IMR-90 (cell line): Measurements from ENCODE around the gene DZIP1L. TPM values are rescaled to one million over a fixed set of nuclear protein-coding genes. Genes with fewer than 3 reads are reported as not detected.

ENCODE experiments used
- ATAC-seq: fragments of 200-7000 bp; cut with Tn5 transposase; 2 replicates; pipeline ENCODE4 v1.9.1; 2020; ENCODE audit warnings: low read depth, mild to moderate bottlenecking, moderate library complexity
- BruUV-seq: library from RNA; stranded (reverse); fragments of 400-500 nt; replicated peaks from 2 replicates; lab custom pipeline; 2021; lab: Mats Ljungman, UMichigan
- CTCF ChIA-PET: fragments of 300-600 bp; formaldehyde crosslinking; extraction: SDS; loops from one replicate; lab custom pipeline; 2021; ENCODE audit warnings: antibody characterized with exemption; lab: Yijun Ruan, JAX
- POLR2A ChIA-PET: fragments of 300-600 bp; sonication (Branson Sonifier 250); formaldehyde crosslinking; loops from one replicate; lab custom pipeline; 2022; ENCODE audit warnings: antibody characterized with exemption; ENCODE audit not compliant: unreplicated experiment; lab: Charles Lee
- DNase-seq: peaks from one replicate; pipeline ENCODE4 v3.0.0; 2013
- H2AFZ ChIP-seq: replicated peaks from 2 replicates; pipeline ENCODE3; 2013; ENCODE audit warnings: low read length, mild to moderate bottlenecking; ENCODE audit not compliant: poor library complexity
- H2AK5ac ChIP-seq: 2 replicates; pipeline ENCODE4 v1.6.1; 2013; ENCODE audit warnings: low read depth, low read length, inconsistent platforms
- H2AK9ac ChIP-seq: replicated peaks from 2 replicates; pipeline ENCODE3; 2013; ENCODE audit warnings: mild to moderate bottlenecking, low read depth, low read length, moderate library complexity; ENCODE audit not compliant: poor library complexity
- H2BK120ac ChIP-seq: 2 replicates; pipeline ENCODE4 v1.6.1; 2013; ENCODE audit warnings: low read depth, low read length, inconsistent platforms
- H2BK15ac ChIP-seq: 3 replicates; pipeline ENCODE4 v1.6.1; 2013; ENCODE audit warnings: low read depth, low read length, inconsistent platforms
- H2BK20ac ChIP-seq: 2 replicates; pipeline ENCODE4 v1.6.1; 2013; ENCODE audit warnings: low read depth, mild to moderate bottlenecking, inconsistent platforms, low read length, moderate library complexity
- H2BK5ac ChIP-seq: 2 replicates; pipeline ENCODE4 v1.6.1; 2013; ENCODE audit warnings: mild to moderate bottlenecking, low read depth, low read length, inconsistent platforms; ENCODE audit not compliant: poor library complexity, severe bottlenecking
- H3K14ac ChIP-seq: replicated peaks from 2 replicates; pipeline ENCODE4 v1.6.1; 2013; ENCODE audit warnings: low read depth, low read length, inconsistent platforms
- H3K18ac ChIP-seq: 2 replicates; pipeline ENCODE4 v1.6.1; 2013; ENCODE audit warnings: low read depth, low read length, control low read depth
- H3K23ac ChIP-seq: 2 replicates; pipeline ENCODE4 v1.6.1; 2013; ENCODE audit warnings: low read depth, low read length, inconsistent platforms
- H3K27ac ChIP-seq: 2 replicates; pipeline ENCODE4 v1.5.1; 2013; ENCODE audit warnings: mild to moderate bottlenecking, control low read depth, low read length; ENCODE audit not compliant: insufficient read depth
- H3K27me3 ChIP-seq: 2 replicates; pipeline ENCODE4 v1.6.1; 2013; ENCODE audit warnings: low read length; ENCODE audit not compliant: control insufficient read depth, insufficient read depth
- H3K36me3 ChIP-seq: 2 replicates; pipeline ENCODE4 v1.6.1; 2013; ENCODE audit warnings: low read length, mixed read lengths; ENCODE audit not compliant: control insufficient read depth, insufficient read depth
- H3K4ac ChIP-seq: 2 replicates; pipeline ENCODE4 v1.6.1; 2013; ENCODE audit warnings: low read depth, low read length, inconsistent platforms
- H3K4me1 ChIP-seq: 2 replicates; pipeline ENCODE4 v1.6.1; 2013; ENCODE audit warnings: low read length, mixed read lengths; ENCODE audit not compliant: control insufficient read depth, insufficient read depth
- H3K4me2 ChIP-seq: 2 replicates; pipeline ENCODE4 v1.6.1; 2013; ENCODE audit warnings: low read depth, mild to moderate bottlenecking, control low read depth, low read length, moderate library complexity
- H3K4me3 ChIP-seq: 2 replicates; pipeline ENCODE4 v1.5.1; 2013; ENCODE audit warnings: low read depth, mild to moderate bottlenecking, control low read depth, low read length, moderate library complexity; ENCODE audit not compliant: insufficient read depth
- H3K56ac ChIP-seq: 2 replicates; pipeline ENCODE4 v1.6.1; 2013; ENCODE audit warnings: low read length, inconsistent platforms; ENCODE audit not compliant: insufficient read depth; ENCODE audit errors: extremely low read depth
- H3K79me1 ChIP-seq, 2 experiments: 2 replicates each; pipeline ENCODE4 v1.6.1; 2013; ENCODE audit warnings: low read length in 2 of 2, inconsistent platforms in 1 of 2, low read depth in 1 of 2
- H3K9ac ChIP-seq: 2 replicates; pipeline ENCODE4 v1.6.1; 2013; ENCODE audit warnings: low read depth, low read length, control low read depth
- H3K9me1 ChIP-seq: 2 replicates; pipeline ENCODE4 v1.6.1; 2013; ENCODE audit warnings: low read length, inconsistent platforms; ENCODE audit not compliant: insufficient read depth
- H3K9me3 ChIP-seq: 2 replicates; pipeline ENCODE4 v1.6.1; 2013; ENCODE audit warnings: low read length; ENCODE audit not compliant: control insufficient read depth, insufficient read depth
- H4K20me1 ChIP-seq: 2 replicates; pipeline ENCODE4 v1.6.1; 2013; ENCODE audit warnings: low read length, inconsistent platforms; ENCODE audit not compliant: insufficient read depth
- H4K5ac ChIP-seq: 2 replicates; pipeline ENCODE4 v1.6.1; 2013; ENCODE audit warnings: mild to moderate bottlenecking, low read depth, low read length, control low read depth
- H4K8ac ChIP-seq, 2 experiments: 2 replicates each; pipeline ENCODE4 v1.6.1; 2013; ENCODE audit warnings: low read depth in 2 of 2, low read length in 2 of 2, control low read depth in 1 of 2, inconsistent platforms in 1 of 2
- H4K91ac ChIP-seq: 2 replicates; pipeline ENCODE4 v1.6.1; 2013; ENCODE audit warnings: low read depth, low read length, inconsistent platforms; ENCODE audit not compliant: insufficient read depth
- BHLHE40 ChIP-seq: fragments of 150-350 bp; IDR thresholded peaks from 2 replicates; pipeline ENCODE4 v1.6.1; 2016; ENCODE audit warnings: mild to moderate bottlenecking, low read depth, low read length
- CEBPB ChIP-seq: IDR thresholded peaks from 2 replicates; pipeline ENCODE4 v1.6.1; 2012; ENCODE audit warnings: low read depth, low read length, improper control_type of control experiment
- CHD1 ChIP-seq: IDR thresholded peaks from 2 replicates; pipeline ENCODE4 v1.6.1; 2012; ENCODE audit warnings: low read depth, low read length, improper control_type of control experiment
- FOS ChIP-seq: fragments of 150-350 bp; IDR thresholded peaks from 2 replicates; pipeline ENCODE4 v1.6.1; 2016; ENCODE audit warnings: low read depth, low read length
- MAFK ChIP-seq: IDR thresholded peaks from 2 replicates; pipeline ENCODE4 v1.6.1; 2012; ENCODE audit warnings: low read depth, low read length, improper control_type of control experiment
- MAZ ChIP-seq: IDR thresholded peaks from 2 replicates; pipeline ENCODE4 v1.6.1; 2012; ENCODE audit warnings: low read depth, mild to moderate bottlenecking, low read length, improper control_type of control experiment, moderate library complexity, borderline replicate concordance
- MXI1 ChIP-seq: IDR thresholded peaks from 2 replicates; pipeline ENCODE4 v1.6.1; 2012; ENCODE audit warnings: low read depth, mild to moderate bottlenecking, low read length, moderate library complexity, borderline replicate concordance
- NFE2L2 ChIP-seq: fragments of 150-350 bp; IDR thresholded peaks from 2 replicates; pipeline ENCODE4 v1.6.1; 2016; ENCODE audit warnings: low read depth, mild to moderate bottlenecking, low read length
- POLR2A ChIP-seq: IDR thresholded peaks from 2 replicates; pipeline ENCODE4 v1.6.1; 2012; ENCODE audit warnings: mild to moderate bottlenecking, low read depth, low read length
- RAD21 ChIP-seq: IDR thresholded peaks from 2 replicates; pipeline ENCODE4 v1.6.1; 2012; ENCODE audit warnings: low read length, improper control_type of control experiment
- RCOR1 ChIP-seq: IDR thresholded peaks from 2 replicates; pipeline ENCODE4 v1.6.1; 2012; ENCODE audit warnings: mild to moderate bottlenecking, low read length, improper control_type of control experiment; ENCODE audit not compliant: insufficient replicate concordance
- RFX5 ChIP-seq: IDR thresholded peaks from 2 replicates; pipeline ENCODE4 v1.8.0; 2012; ENCODE audit warnings: low read depth, mild to moderate bottlenecking, low read length, moderate library complexity
- SMC3 ChIP-seq: fragments of 150-350 bp; IDR thresholded peaks from 2 replicates; pipeline ENCODE4 v1.6.1; 2016; ENCODE audit warnings: low read depth, mild to moderate bottlenecking, antibody characterized with exemption, low read length, moderate library complexity
- WGBS, 2 experiments: methylation state at CpG; one replicate each; pipeline versions ENCODE4 v1.1.5 to v1.1.7; 2013; ENCODE audit warnings: missing lambda C conversion rate in 2 of 2; ENCODE audit not compliant: insufficient read length in 1 of 2; ENCODE audit errors: extremely low coverage in 2 of 2; 5-methylcytosine and 5-hydroxymethylcytosine counted together
- dilution Hi-C: fragments of 300-500 bp; cut with HindIII; formaldehyde crosslinking; loops from one replicate; pipeline ENCODE4 v1.14.3; 2018; ENCODE audit warnings: low sequenced_read_pairs; ENCODE audit not compliant: unreplicated experiment
- in situ Hi-C: fragments of 300-500 bp; cut with MboI; formaldehyde crosslinking; loops from 3 replicates; pipeline ENCODE4 v1.14.3; 2019; ENCODE audit warnings: low sequenced_read_pairs, inconsistent platforms, mixed read lengths
- intact Hi-C: fragments of 100-400 bp; cut with micrococcal nuclease; formaldehyde crosslinking; loops from 2 replicates; pipeline ENCODE4 v1.10.0; 2022
- polyA plus RNA-seq, 3 experiments: library from polyadenylated mRNA; depleted of rRNA; stranded (reverse); fragments of >200 nt; gene quantifications; 2 replicates each; pipeline ENCODE4 v1.2.3, GENCODE V29; 2012; ENCODE audit warnings: low replicate concordance in 1 of 3
- total RNA-seq: library from RNA; depleted of rRNA; stranded (reverse); fragments of >200 nt; gene quantifications from 2 replicates; pipeline ENCODE4 v1.2.3, GENCODE V29; 2012
- TF ChIP-seq, protein P1 (sequence below): conservative IDR thresholded peaks from 2 replicates; pipeline ENCODE4 v1.5.1; 2012; ENCODE audit warnings: mild to moderate bottlenecking, low read depth, low read length, improper control_type of control experiment
- TF ChIP-seq, protein P2 (sequence below): fragments of 150-350 bp; IDR thresholded peaks from 2 replicates; pipeline ENCODE4 v1.6.1; 2017; ENCODE audit warnings: mild to moderate bottlenecking, antibody characterized with exemption, low read length, low read depth
- TF ChIP-seq, protein P3 (sequence below): fragments of 150-350 bp; IDR thresholded peaks from 2 replicates; pipeline ENCODE4 v1.6.1; 2016; ENCODE audit warnings: low read depth, mild to moderate bottlenecking, low read length, moderate library complexity, borderline replicate concordance

The DZIP1L gene
- total and polyA plus RNA-seq, 2 of the 4 experiments (the other 2 are of a cell fraction) = 12.9 to 14.7 TPM

DNA sequence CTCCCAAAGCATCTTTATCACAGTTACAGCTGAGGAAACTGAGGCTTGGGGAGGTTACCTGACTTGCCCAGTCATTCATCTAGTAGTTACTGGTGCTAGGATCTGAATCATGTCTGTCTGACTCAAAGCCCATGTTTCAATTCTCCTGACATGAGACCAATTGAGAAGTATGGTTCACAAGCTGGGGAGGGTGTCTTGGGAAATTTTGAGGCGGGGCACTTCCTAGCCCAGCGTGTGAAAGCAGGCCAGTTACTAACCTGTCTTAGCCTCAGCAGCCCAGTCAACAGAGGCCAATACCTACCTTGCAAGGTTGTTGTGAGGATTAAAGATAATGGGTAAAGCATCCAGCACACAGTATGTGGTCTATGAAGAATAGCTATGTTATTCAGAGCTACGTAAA lies 68.5 kb downstream of the DZIP1L start:
- no peak overlapping the region for H3K18ac ChIP-seq
- H3K23ac ChIP-seq = no peak overlapping the region
- in situ Hi-C loops = no loop called here
- dilution Hi-C loops = no loop called here
- H4K5ac ChIP-seq = no peak overlapping the region
- H3K27ac ChIP-seq = no peak overlapping the region
- DNase-seq (no peak), ATAC-seq (no peak)
- H3K36me3 ChIP-seq = no peaks in the 10 kb centered on the region
- H3K4me2 ChIP-seq = no peak overlapping the region
- H3K14ac ChIP-seq = no peak overlapping the region
- peaks cover 2 to 14% of the 10 kb centered on the region in 2 experiments; a peak in 3 of 4 replicates for H3K79me1 ChIP-seq
- H3K9me3 ChIP-seq = no peaks in the 10 kb centered on the region
- H3K27me3 ChIP-seq = no peaks in the 10 kb centered on the region
- ChIA-PET CTCF (no interaction called here), POLR2A (no interaction called here)
- H4K8ac ChIP-seq = no peak overlapping the region
- H3K9me1 ChIP-seq = peaks cover 13% of the 10 kb centered on the region
- H2AK5ac ChIP-seq = no peak overlapping the region
- H3K4me1 ChIP-seq = peaks cover 18% of the 10 kb centered on the region
- no TSS peak for BruUV-seq
- H2BK15ac ChIP-seq = no peak overlapping the region
- TF ChIP-seq RAD21 (no peak), NFE2L2 (no peak), RCOR1 (no peak), CHD1 (no peak), MXI1 (no peak), SMC3 (no peak), POLR2A (no peak), MAFK (no peak), CEBPB (no peak), BHLHE40 (no peak), FOS (no peak), MAZ (no peak), RFX5 (no peak)
- TF ChIP-seq, protein P1, sequence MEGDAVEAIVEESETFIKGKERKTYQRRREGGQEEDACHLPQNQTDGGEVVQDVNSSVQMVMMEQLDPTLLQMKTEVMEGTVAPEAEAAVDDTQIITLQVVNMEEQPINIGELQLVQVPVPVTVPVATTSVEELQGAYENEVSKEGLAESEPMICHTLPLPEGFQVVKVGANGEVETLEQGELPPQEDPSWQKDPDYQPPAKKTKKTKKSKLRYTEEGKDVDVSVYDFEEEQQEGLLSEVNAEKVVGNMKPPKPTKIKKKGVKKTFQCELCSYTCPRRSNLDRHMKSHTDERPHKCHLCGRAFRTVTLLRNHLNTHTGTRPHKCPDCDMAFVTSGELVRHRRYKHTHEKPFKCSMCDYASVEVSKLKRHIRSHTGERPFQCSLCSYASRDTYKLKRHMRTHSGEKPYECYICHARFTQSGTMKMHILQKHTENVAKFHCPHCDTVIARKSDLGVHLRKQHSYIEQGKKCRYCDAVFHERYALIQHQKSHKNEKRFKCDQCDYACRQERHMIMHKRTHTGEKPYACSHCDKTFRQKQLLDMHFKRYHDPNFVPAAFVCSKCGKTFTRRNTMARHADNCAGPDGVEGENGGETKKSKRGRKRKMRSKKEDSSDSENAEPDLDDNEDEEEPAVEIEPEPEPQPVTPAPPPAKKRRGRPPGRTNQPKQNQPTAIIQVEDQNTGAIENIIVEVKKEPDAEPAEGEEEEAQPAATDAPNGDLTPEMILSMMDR = no peak
- TF ChIP-seq, protein P2, sequence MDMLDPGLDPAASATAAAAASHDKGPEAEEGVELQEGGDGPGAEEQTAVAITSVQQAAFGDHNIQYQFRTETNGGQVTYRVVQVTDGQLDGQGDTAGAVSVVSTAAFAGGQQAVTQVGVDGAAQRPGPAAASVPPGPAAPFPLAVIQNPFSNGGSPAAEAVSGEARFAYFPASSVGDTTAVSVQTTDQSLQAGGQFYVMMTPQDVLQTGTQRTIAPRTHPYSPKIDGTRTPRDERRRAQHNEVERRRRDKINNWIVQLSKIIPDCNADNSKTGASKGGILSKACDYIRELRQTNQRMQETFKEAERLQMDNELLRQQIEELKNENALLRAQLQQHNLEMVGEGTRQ = no peak
- TF ChIP-seq, protein P3, sequence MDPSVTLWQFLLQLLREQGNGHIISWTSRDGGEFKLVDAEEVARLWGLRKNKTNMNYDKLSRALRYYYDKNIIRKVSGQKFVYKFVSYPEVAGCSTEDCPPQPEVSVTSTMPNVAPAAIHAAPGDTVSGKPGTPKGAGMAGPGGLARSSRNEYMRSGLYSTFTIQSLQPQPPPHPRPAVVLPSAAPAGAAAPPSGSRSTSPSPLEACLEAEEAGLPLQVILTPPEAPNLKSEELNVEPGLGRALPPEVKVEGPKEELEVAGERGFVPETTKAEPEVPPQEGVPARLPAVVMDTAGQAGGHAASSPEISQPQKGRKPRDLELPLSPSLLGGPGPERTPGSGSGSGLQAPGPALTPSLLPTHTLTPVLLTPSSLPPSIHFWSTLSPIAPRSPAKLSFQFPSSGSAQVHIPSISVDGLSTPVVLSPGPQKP = no peak
- no peak overlapping the region for H4K91ac ChIP-seq
- H3K4ac ChIP-seq = no peak overlapping the region
- H3K56ac ChIP-seq = no peak overlapping the region
- no peak overlapping the region for H2BK120ac ChIP-seq
- WGBS, 2 experiments = no CpG with 5 or more reads among the region's 3 CpGs
- no peak overlapping the region for H2AK9ac ChIP-seq
- peaks cover 4% of the 10 kb centered on the region for H4K20me1 ChIP-seq
- H3K9ac ChIP-seq = no peak overlapping the region
- H3K4me3 ChIP-seq = no peak overlapping the region
- H2BK20ac ChIP-seq = peak overlapping the region; percentile 39; the same call in 1 of the 2 replicates
- H2BK5ac ChIP-seq = no peak overlapping the region
- no peak overlapping the region for H2AFZ ChIP-seq
- intact Hi-C loops = loop anchor here (5.0 to 10.0 kb wide), 2 partner anchors 1012 to 1155 kb away; no protein-coding TSS in a partner anchor
